ENCODE results near the gene GULP1.

DNA sequence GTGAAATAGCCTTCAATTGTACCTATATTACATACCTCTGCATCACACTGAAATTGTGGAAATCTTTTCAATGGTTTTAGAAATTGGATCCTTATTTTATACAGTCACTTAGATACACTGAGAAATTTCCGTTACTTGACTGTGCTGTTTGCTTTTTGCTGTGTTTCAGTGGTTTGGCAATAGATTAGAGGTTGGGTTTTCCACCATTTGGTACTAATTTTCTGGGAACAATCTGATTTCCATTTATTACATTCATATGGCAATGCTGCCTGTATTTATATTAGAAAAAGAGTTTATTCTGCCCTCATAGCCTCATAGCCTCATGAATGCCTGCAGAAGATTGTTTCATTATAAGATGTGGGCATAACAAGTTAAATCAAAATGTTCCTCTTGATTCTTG lies 285.0 kb downstream of the GULP1 start:
- TF ChIP-seq, protein P1, sequence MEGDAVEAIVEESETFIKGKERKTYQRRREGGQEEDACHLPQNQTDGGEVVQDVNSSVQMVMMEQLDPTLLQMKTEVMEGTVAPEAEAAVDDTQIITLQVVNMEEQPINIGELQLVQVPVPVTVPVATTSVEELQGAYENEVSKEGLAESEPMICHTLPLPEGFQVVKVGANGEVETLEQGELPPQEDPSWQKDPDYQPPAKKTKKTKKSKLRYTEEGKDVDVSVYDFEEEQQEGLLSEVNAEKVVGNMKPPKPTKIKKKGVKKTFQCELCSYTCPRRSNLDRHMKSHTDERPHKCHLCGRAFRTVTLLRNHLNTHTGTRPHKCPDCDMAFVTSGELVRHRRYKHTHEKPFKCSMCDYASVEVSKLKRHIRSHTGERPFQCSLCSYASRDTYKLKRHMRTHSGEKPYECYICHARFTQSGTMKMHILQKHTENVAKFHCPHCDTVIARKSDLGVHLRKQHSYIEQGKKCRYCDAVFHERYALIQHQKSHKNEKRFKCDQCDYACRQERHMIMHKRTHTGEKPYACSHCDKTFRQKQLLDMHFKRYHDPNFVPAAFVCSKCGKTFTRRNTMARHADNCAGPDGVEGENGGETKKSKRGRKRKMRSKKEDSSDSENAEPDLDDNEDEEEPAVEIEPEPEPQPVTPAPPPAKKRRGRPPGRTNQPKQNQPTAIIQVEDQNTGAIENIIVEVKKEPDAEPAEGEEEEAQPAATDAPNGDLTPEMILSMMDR (conservative IDR thresholded peaks at IDR 0.05): no peak
- no peak for TF ChIP-seq ZFX (IDR thresholded peaks at IDR 0.05)
